Measurements from ENCODE around the gene SLC39A11.

DNA sequence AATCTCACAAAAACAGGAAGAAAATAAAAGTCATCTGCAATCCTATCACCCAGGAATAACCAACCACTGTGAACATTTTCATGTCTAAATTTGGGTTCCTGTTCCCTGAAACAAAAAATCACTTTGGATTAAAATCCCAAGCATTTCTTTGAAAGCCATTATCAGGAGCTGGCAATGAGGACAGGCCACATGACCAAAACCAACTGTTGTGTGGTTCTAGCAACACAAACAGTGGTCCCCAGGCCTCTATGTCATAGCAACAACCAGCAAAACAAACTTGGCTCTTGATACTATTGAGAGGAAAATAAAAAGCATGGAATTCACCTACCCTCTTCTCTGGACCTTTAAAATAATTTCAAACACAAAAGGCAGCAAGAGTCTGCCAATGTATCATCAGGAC lies 252.5 kb downstream of the SLC39A11 start:
- TF ChIP-seq, protein P1, sequence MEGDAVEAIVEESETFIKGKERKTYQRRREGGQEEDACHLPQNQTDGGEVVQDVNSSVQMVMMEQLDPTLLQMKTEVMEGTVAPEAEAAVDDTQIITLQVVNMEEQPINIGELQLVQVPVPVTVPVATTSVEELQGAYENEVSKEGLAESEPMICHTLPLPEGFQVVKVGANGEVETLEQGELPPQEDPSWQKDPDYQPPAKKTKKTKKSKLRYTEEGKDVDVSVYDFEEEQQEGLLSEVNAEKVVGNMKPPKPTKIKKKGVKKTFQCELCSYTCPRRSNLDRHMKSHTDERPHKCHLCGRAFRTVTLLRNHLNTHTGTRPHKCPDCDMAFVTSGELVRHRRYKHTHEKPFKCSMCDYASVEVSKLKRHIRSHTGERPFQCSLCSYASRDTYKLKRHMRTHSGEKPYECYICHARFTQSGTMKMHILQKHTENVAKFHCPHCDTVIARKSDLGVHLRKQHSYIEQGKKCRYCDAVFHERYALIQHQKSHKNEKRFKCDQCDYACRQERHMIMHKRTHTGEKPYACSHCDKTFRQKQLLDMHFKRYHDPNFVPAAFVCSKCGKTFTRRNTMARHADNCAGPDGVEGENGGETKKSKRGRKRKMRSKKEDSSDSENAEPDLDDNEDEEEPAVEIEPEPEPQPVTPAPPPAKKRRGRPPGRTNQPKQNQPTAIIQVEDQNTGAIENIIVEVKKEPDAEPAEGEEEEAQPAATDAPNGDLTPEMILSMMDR (IDR thresholded peaks at IDR 0.05; ENCODE audit: low read depth, low read length) = no peak
- TF ChIP-seq EZH2phosphoT487 (IDR thresholded peaks at IDR 0.05; ENCODE audit: low read depth) = no peak

Measured in OCI-LY3 (cell line).